Measurements from ENCODE around the gene SIK3. TPM values are rescaled to one million over a fixed set of nuclear protein-coding genes. Genes with fewer than 3 reads are reported as not detected.

Gene SIK3
- total RNA-seq, 1 experiment from 2014 or later, result 31.4 TPM

GRCh38 chr11:117042689-117043088 is 55.5 kb downstream of the SIK3 start:
- no peak overlapping the region for H2BK120ac ChIP-seq (ENCODE audit: low read depth, low read length, poor library complexity, severe bottlenecking)
- TF ChIP-seq, protein P1, sequence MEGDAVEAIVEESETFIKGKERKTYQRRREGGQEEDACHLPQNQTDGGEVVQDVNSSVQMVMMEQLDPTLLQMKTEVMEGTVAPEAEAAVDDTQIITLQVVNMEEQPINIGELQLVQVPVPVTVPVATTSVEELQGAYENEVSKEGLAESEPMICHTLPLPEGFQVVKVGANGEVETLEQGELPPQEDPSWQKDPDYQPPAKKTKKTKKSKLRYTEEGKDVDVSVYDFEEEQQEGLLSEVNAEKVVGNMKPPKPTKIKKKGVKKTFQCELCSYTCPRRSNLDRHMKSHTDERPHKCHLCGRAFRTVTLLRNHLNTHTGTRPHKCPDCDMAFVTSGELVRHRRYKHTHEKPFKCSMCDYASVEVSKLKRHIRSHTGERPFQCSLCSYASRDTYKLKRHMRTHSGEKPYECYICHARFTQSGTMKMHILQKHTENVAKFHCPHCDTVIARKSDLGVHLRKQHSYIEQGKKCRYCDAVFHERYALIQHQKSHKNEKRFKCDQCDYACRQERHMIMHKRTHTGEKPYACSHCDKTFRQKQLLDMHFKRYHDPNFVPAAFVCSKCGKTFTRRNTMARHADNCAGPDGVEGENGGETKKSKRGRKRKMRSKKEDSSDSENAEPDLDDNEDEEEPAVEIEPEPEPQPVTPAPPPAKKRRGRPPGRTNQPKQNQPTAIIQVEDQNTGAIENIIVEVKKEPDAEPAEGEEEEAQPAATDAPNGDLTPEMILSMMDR (conservative IDR thresholded peaks at IDR 0.05), result no peak
- H4K8ac ChIP-seq (replicated peaks; ENCODE audit: insufficient read length, low read depth, low read length), result no peak overlapping the region
- H3K4me3 Mint-ChIP-seq, result no peak overlapping the region
- H2AFZ ChIP-seq (ENCODE audit: low read length), result no peak overlapping the region
- no peaks in the 10 kb centered on the region for H3K36me3 Mint-ChIP-seq (ENCODE audit: insufficient read depth in 1 of 3, low read depth in 3 of 3)
- H3K4ac ChIP-seq (ENCODE audit: low read depth, low read length), result no peak overlapping the region
- H3K4me1 Mint-ChIP-seq, result peaks cover 12% of the 10 kb centered on the region in 2 experiments
- no peak overlapping the region for H2BK5ac ChIP-seq (ENCODE audit: insufficient read length, low read length)
- H3K23me2 ChIP-seq (ENCODE audit: insufficient read length, low read depth, low read length, poor library complexity, severe bottlenecking), result no peaks in the 10 kb centered on the region
- no peak overlapping the region for H2BK12ac ChIP-seq (ENCODE audit: insufficient read length, low read depth, low read length)
- H2BK15ac ChIP-seq (ENCODE audit: low read depth, low read length), result no peak overlapping the region
- no peak overlapping the region for H3K4me2 ChIP-seq (ENCODE audit: insufficient read depth, insufficient read length, low read length)
- no peaks in the 10 kb centered on the region for H3K79me1 ChIP-seq (ENCODE audit: insufficient read depth, low read depth, low read length, poor library complexity, severe bottlenecking)
- no peak overlapping the region for H3K27ac ChIP-seq (ENCODE audit: insufficient read length, low read depth, low read length)
- no peak for DNase-seq
- no peak overlapping the region for H4K5ac ChIP-seq (ENCODE audit: insufficient read length, low read depth, low read length)
- H2AK5ac ChIP-seq (ENCODE audit: insufficient read length, low read length), result no peak overlapping the region
- H3K18ac ChIP-seq (ENCODE audit: insufficient read length, low read depth, low read length), result no peak overlapping the region
- H3K27me3 Mint-ChIP-seq (ENCODE audit: low read depth), result no peaks in the 10 kb centered on the region
- H3K9ac ChIP-seq (ENCODE audit: extremely low read depth, insufficient read length, low read length), result no peak overlapping the region
- no peak overlapping the region for H2BK20ac ChIP-seq (ENCODE audit: low read depth, low read length, poor library complexity, severe bottlenecking)
- H3K14ac ChIP-seq (ENCODE audit: insufficient read depth, low read length), result no peak overlapping the region
- no peak overlapping the region for H4K91ac ChIP-seq (ENCODE audit: insufficient read length, low read depth, low read length)
- H3K4me1 ChIP-seq (ENCODE audit: insufficient read depth, low read length), result no peaks in the 10 kb centered on the region
- no peaks in the 10 kb centered on the region for H3K9me3 Mint-ChIP-seq
- no peak overlapping the region for H3K23ac ChIP-seq (ENCODE audit: insufficient read length, low read depth, low read length)
- no peak overlapping the region for H3K56ac ChIP-seq (ENCODE audit: insufficient read length, low read depth, low read length)
- no peaks in the 10 kb centered on the region for H3K27me3 ChIP-seq (ENCODE audit: insufficient read depth, low read length)
- no peak overlapping the region for H3K27ac Mint-ChIP-seq
- no peaks in the 10 kb centered on the region for H3K9me3 ChIP-seq (ENCODE audit: control insufficient read depth, low read depth, low read length)
- H4K20me1 ChIP-seq (ENCODE audit: control insufficient read depth, insufficient read depth, insufficient read length), result no peaks in the 10 kb centered on the region
- no peaks in the 10 kb centered on the region for H3K79me2 ChIP-seq (ENCODE audit: insufficient read depth, low read length)
- WGBS (ENCODE audit: extremely low coverage, insufficient read length, low lambda C conversion rate), result no CpG with 5 or more reads among the region's 3 CpGs
- H3T11ph ChIP-seq (ENCODE audit: low read length), result no peak overlapping the region
